Left lobe of liver (tissue), 2 donors: ENCODE measurements around the gene KCNQ1. TPM values are rescaled to one million over a fixed set of nuclear protein-coding genes. Genes with fewer than 3 reads are reported as not detected.

Experiments used
- ATAC-seq: fragments of 200-7000 bp; cut with Tn5 transposase; one replicate; pipeline ENCODE4 v1.9.1; 2020; ENCODE audit warnings: mild to moderate bottlenecking, moderate library complexity
- DNase-seq: peaks from one replicate; pipeline ENCODE4 v3.0.0-alpha.2; 2020; ENCODE audit warnings: low spot score
- total RNA-seq: library from RNA; stranded (reverse); gene quantifications from one replicate; pipeline ENCODE4 v1.2.1, GENCODE V29; 2021
- donor health status: DM: no; HTN: no; CAD: no; lungs with moderate emphysema.
- donor health status: DM: no; HTN: yes; CAD: no.

Gene KCNQ1
- total RNA-seq, 1 donor from 2014 or later: 2.1 TPM

DNA sequence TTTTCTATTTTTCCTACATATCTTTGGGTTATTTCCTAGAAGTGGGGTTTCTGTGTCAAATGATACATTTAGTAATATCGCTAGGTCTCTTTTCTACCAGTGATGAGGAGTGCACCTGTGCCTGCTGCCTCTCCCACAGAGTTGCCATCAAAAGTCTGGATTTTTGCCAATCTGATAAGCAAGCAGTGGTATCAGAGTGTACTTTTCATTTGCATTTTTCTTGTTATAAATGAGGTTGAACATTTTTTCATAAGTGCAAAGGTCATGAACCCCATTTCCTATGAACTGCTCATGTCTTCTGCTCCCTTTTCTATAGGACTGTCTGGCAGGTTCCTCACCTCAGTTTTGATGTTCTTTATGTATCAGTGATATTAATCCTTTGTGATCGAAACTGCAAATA is 2.2 kb upstream of the KCNQ1 start:
- ATAC-seq (no peak), DNase-seq (no peak)

- no peak for ATAC-seq
Measured at GRCh38 chr11:2443406-2443805, 1.4 kb upstream of the KCNQ1 start.

GRCh38 chr11:2443881-2444820 is 657 bp upstream of the KCNQ1 start, which contains the start of gene TRPM5:
Gene TRPM5 (minus strand): TSS chr11:2444514. CDS start chr11:2423036, 21,478 bp downstream.
- ATAC-seq (no peak), DNase-seq (no peak)

More at GRCh38 chr11:2443406-2443805, 1.4 kb upstream of the KCNQ1 start:
- DNase-seq: no peak

GRCh38 chr11:2445746-2446551 is 1.1 kb downstream of the KCNQ1 start:
- peak; percentile 14 for ATAC-seq
- DNase-seq: no peak

- DNase-seq (no peak), ATAC-seq (peak; percentile 21)
Measured at GRCh38 chr11:2446590-2447252, 1.9 kb downstream of the KCNQ1 start.

DNA sequence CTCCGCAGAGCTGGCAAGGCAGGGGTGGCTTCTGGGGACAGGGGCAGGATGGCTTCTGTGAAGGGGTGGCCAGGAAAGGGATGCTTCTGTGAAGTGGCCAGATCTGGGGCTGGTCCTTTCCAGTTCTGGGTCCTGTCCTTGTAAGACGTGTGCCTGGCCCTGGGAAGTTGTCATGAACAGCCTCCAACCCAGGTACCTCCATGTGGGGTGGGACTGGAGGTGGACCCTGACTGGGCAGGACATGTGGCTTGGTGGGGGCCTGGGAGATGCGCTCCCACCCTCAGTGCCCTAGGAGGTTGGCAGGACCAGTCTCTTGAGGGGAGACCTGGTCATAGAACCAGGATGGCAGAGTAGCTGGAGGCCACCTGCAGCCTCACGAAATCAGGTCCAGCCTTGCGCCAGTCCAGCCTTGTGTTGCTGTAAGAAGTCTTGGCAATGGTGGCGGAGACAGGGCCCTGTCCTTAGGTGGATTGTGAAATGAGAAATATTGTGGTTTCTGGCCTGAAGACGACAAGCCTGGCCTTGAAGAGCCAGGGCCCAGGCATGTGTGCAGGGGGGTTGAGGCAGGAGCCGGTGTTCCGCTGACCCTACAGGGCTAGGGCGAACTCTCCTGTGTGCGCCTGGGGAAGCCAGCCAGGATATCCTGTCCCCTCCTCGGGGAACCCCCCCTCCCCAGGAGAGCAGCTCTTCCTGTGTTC is 2.6 kb downstream of the KCNQ1 start:
- ATAC-seq (peak; percentile 7), DNase-seq (no peak)

GRCh38 chr11:2447951-2448650 is 3.3 kb downstream of the KCNQ1 start:
- DNase-seq (no peak), ATAC-seq (no peak)

DNA sequence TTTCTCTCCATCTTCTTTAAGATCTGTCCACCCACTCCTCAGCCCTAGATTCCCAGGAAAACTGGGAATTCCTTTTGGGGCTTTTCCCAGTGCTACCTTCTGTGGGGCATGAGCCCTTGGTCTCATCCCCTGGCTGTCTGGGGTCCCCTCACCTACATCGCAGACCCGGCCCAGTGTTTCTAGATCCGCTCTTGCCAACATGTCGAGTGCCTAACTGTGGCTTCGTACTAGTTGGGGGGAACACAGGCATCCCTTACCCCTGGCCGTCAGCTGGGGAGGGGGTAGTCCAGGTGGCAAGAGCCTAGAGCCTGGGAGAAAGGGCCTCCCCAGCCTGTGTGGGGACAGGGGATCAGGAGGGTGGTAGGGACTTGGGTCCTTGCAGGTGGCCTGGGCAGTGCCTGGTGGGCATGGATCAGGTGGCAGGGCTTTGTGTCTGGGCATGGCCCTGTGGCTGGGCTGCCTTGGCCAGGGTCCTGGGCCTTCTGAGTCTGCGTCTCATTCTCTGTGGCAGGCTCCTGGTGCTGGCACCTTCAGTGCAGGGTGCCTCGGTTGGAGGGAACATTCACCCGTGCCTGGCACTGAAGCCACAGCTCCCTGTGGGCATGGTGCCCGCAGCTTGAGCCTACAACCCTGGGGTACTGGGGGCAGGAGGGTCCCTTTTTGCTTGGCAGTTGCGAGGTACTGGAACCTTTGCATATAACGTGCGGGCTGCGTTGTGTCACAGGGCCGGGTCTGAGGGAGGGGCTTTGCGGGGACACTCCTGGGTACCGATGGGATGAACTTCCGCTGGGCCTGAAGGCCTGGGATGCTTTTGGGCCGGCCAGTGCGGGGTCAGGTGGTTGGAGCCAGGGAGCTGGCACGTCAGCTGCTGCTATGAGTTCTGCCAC is 4.1 kb downstream of the KCNQ1 start:
- DNase-seq: no peak
- no peak for ATAC-seq

- DNase-seq (no peak), ATAC-seq (no peak)
Measured at GRCh38 chr11:2449548-2450320, 4.9 kb downstream of the KCNQ1 start.

GRCh38 chr11:2450321-2451041 is 5.7 kb downstream of the KCNQ1 start:
- ATAC-seq: no peak
- DNase-seq: no peak

GRCh38 chr11:2451336-2451735 is 6.5 kb downstream of the KCNQ1 start:
- DNase-seq: no peak
- no peak for ATAC-seq

DNA sequence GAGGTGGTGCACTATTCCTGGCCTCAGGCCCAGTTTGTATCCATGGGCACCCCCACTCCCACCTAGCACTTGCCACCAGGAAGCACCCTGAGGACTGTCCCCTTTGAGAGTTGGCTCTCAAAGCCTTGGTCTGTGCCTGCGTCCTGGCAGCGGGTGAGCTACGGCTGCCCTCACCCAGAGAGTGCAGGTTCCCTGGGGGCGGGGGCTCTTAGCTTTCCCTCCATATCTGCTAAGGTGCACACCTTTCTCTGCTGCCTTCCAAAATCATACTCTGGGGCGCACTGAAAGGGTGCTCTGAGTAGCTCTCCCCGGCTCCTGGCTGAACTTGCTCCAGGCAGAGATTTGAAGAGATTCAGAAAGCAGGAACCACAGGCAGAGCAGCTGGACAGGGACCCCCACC is 7.1 kb downstream of the KCNQ1 start:
- ATAC-seq: no peak

DNA sequence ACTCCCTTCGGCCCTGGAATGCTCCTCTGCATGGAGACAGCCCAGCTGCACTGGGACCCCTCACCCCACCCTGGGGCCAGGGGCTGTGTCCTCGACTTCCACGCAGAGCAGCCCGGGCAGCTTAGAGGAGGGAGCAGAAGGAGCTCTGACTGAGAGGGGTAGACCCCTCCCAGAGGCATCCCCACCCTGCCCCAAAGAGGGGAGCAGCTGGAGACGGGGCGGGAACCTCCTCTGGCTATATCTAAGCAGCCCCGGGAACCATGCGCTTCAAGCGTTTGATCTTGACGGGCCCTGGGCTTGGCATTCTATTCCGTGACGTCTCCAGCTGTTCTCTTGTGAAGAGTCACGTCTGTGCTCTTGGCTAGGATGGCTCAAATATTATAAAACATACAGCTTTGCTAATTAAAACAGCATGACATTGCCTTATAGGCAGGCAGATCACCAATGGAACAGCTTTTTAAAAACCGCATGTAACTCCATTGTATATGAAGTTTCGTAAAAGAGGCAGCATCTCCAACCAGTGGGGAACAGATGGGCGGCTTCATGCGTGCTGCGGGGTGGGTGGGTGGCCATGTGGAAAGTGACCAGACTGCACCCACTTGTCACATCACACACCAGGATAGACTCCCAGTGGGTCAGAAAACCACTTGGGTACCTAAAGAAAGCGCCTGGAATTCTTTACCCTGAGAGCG is 7.7 kb downstream of the KCNQ1 start:
- DNase-seq (no peak), ATAC-seq (no peak)

More for the DNA sequence above, 7.1 kb downstream of the KCNQ1 start:
- no peak for DNase-seq

DNA sequence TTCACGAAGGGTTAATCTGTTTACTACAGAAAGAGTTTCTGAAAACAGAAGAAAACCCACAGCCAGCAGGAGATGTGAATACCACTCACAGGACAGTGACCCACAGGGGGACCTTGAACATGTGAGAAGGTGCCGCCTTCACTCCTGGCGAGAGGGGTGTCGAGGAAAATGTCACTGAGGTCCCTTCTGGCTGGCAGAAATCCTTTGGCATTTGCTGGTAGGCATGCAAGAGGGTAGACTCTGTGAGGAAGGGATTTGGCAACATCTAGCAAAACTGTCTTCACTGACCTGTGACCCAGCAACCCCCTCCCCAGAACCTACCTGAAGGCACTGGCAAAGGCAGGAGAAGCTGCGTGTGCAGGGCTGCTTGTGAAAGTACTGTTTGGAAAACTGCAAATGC is 8.6 kb downstream of the KCNQ1 start:
- no peak for DNase-seq
- no peak for ATAC-seq

GRCh38 chr11:2458321-2458720 is 13.5 kb downstream of the KCNQ1 start:
- ATAC-seq: no peak
- peak; percentile 33 for DNase-seq

DNA sequence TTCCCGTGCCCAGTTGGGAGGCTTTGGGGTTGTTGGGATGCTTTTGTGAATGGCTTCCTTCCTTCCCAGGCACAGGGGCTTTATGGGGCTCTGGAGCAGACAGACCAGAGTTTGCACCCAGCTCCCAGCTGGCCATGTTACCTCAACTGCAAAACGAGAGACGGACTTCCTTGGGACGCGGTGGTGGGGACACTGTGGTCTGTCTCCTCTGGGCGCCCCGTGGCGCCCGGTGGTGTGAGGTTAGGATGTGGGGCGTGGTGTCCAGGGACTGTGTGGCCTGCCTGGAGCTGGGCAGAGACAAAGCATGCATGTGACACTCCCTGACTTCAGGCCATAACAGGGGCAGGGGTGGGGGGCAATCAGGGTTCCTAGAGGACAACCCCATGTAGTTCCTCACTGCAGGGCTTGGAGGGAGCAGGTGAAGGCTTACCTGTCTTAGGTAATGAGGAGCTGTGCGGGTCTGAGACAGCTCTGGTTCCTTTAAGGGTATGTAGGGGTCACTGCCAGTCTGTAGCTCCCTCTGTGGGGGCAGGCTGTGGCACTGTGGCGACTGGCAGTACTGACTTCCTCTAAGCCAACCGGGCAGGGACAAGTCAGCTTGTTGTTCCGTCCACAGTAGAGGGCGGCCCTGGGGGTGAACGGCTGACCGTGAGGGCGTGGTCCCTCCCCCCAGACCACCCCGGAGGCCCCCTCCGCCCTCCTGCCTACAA is 14.4 kb downstream of the KCNQ1 start:
- no peak for ATAC-seq
- DNase-seq: peak; percentile 33
